ENCODE measurements around the gene THAP9. TPM values are rescaled to one million over a fixed set of nuclear protein-coding genes. Genes with fewer than 3 reads are reported as not detected.

Gene THAP9
- total and polyA plus RNA-seq, 7 experiments from 2014 or later, result 1.7 to 4.9 (median 3.8) TPM

- H3K36me3 Mint-ChIP-seq, result peaks cover 7 to 57% (median 35%) of the 10 kb centered on the region in 5 donors
- peaks cover 13 to 19% of the 10 kb centered on the region in 2 donors for H3K4me1 ChIP-seq (ENCODE audit: control insufficient read depth in 2 of 2, insufficient read depth in 2 of 2, low read length in 2 of 2)
- no peaks in the 10 kb centered on the region for H3K27me3 Mint-ChIP-seq
- H3K36me3 ChIP-seq (ENCODE audit: control insufficient read depth in 2 of 3, insufficient read depth in 3 of 3, low read length in 3 of 3), result peaks cover 3 to 59% (median 28%) of the 10 kb centered on the region in 3 experiments
- CTCF ChIA-PET, result no interaction called here
- H3K4me3 Mint-ChIP-seq, result no peak overlapping the region
- DNase-seq (no peak), ATAC-seq (no peak)
- no peaks in the 10 kb centered on the region for H3K9me3 Mint-ChIP-seq
- H3K27ac Mint-ChIP-seq, result peak overlapping the region in 1 of 9 donors; percentile 63
- POLR2A ChIA-PET, result interaction anchor here (1.0 kb wide), 1 partner anchor 32 kb away, joined by 3 read pairs; the partner anchor contains the start of gene THAP9
- intact Hi-C loops (cut with micrococcal nuclease), result loop anchor here in 1 of 2 donors (10.0 kb wide), 1 partner anchor 494 kb away; the partner anchor contains the start of gene HNRNPD
- H3K27ac ChIP-seq (ENCODE audit: low read depth, low read length), result no peak overlapping the region
- peaks cover 17 to 39% (median 31%) of the 10 kb centered on the region in 7 donors for H3K4me1 Mint-ChIP-seq
- H3K9me3 ChIP-seq (ENCODE audit: control insufficient read depth in 2 of 3, low read length in 3 of 3), result no peaks in the 10 kb centered on the region
- H3K4me3 ChIP-seq (ENCODE audit: low read length), result no peak overlapping the region
- no peaks in the 10 kb centered on the region for H3K27me3 ChIP-seq (ENCODE audit: control insufficient read depth in 2 of 2, insufficient read depth in 2 of 2, low read length in 2 of 2)
Observed at GRCh38 chr4:82868572-82868971, 32.0 kb upstream of the THAP9 start.

DNA sequence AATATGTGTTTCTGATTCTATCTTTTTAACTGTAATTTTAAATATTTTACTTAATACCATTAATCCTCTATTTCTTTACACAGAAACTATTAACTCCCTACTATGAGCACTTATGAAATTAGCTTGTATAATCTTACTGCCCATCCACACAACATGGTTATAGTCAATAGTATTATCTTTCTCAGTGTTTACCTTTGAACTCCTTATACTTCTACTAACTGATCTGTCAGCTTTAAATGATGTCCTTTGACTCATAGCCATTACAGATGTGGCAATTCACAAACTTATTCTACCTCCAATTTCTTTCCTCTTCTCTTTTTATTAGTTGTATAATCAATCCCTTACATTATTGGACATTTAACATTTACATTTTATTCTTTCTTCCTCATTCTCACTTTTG lies 15.1 kb upstream of the THAP9 start:
- H3K27ac Mint-ChIP-seq, result peak overlapping the region in 5 of 9 donors; percentile 1 to 38 (median 6)
- POLR2A ChIA-PET, result interaction anchor here (0.6 to 1.7 kb wide), 4 partner anchors 17 to 59 kb away, joined by 3 to 6 read pairs (median 4); no protein-coding TSS in a partner anchor

DNA sequence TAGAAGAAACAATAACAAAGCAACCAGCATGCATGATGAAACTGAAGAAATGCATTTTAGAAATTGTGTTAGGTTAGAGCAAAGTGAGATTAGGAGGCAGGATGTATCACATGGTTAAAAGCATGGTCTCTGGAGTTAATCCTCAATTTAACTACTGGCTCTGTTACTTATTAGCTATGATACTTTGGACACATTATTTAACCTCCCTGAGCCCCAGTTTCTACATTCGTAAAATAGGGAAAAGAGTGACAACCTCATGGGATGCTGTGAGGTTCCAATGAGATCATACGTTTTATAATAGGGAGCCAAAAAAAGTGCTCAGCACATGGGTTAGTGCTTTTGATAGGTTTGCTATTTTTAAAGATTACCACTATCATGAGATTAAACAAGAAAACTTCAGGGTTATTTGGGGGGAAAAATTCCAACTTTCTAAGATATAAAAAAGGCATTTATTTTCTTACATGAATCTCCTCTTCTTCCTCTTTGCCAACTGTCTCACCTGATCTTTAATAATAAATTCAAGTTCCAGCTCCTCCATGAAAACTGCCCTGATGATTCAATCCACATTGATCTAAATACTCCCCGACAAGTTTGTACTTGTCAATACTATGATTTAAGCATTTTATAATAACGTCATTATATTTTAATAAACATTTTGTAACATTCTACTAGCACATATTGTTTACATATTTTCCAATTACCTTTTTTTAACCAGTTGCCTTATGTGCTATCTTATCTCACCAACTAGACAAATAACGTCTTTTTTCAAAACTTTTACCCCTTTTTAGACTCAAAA lies 14.2 kb upstream of the THAP9 start:
- Histone ChIP-seq H3K36me3 (ENCODE audit: control insufficient read depth in 2 of 3, insufficient read depth in 3 of 3, low read length in 3 of 3) (peaks cover 0 to 7% (median 0%) of the 10 kb centered on the region in 3 experiments), H3K27me3 (ENCODE audit: control insufficient read depth in 2 of 2, insufficient read depth in 2 of 2, low read length in 2 of 2) (no peaks in the 10 kb centered on the region), H3K4me3 (ENCODE audit: low read length) (no peak overlapping the region), H3K27ac (ENCODE audit: low read depth, low read length) (no peak overlapping the region), H3K4me1 (ENCODE audit: control insufficient read depth in 2 of 2, insufficient read depth in 2 of 2, low read length in 2 of 2) (peaks cover 7 to 11% of the 10 kb centered on the region in 2 donors), H3K9me3 (ENCODE audit: control insufficient read depth in 2 of 3, low read length in 3 of 3) (no peaks in the 10 kb centered on the region)
- CTCF ChIA-PET, result interaction anchor here (1.4 kb wide), 1 partner anchor 33 kb away, joined by 3 read pairs; no protein-coding TSS in a partner anchor
- no peak for ATAC-seq
- peaks cover 0 to 2% (median 0%) of the 10 kb centered on the region in 11 donors for H3K9me3 Mint-ChIP-seq
- intact Hi-C loops (cut with micrococcal nuclease), result no loop called here
- POLR2A ChIA-PET, result interaction anchor here (0.5 to 1.7 kb wide), 8 partner anchors 10 to 515 kb away, joined by 3 to 6 read pairs (median 3); partner anchors contain the start of gene COPS4
- peak overlapping the region in 1 of 10 donors; percentile 2 for H3K4me3 Mint-ChIP-seq
- DNase-seq, result no peak
- H3K36me3 Mint-ChIP-seq, result peaks cover 0 to 18% (median 12%) of the 10 kb centered on the region in 5 donors
- H3K27me3 Mint-ChIP-seq, result no peaks in the 10 kb centered on the region
- peak overlapping the region in 3 of 9 donors; percentile 1 to 6 (median 5) for H3K27ac Mint-ChIP-seq
- H3K4me1 Mint-ChIP-seq, result peaks cover 31 to 69% (median 60%) of the 10 kb centered on the region in 7 donors

More for the DNA sequence above, 15.1 kb upstream of the THAP9 start:
- Mint-ChIP-seq H3K9me3 (peaks cover 0 to 2% (median 0%) of the 10 kb centered on the region in 11 donors), H3K36me3 (peaks cover 0 to 19% (median 12%) of the 10 kb centered on the region in 5 donors), H3K27me3 (no peaks in the 10 kb centered on the region), H3K4me1 (peaks cover 35 to 71% (median 62%) of the 10 kb centered on the region in 7 donors), H3K4me3 (peak overlapping the region in 2 of 10 donors; percentile 2 to 7)
- no peak for ATAC-seq
- CTCF ChIA-PET, result interaction anchor here (0.6 to 1.4 kb wide), 3 partner anchors 32 to 607 kb away, joined by 3 read pairs; no protein-coding TSS in a partner anchor
- intact Hi-C loops (cut with micrococcal nuclease), result no loop called here
- Histone ChIP-seq H3K27me3 (ENCODE audit: control insufficient read depth in 2 of 2, insufficient read depth in 2 of 2, low read length in 2 of 2) (no peaks in the 10 kb centered on the region), H3K4me3 (ENCODE audit: low read length) (no peak overlapping the region), H3K36me3 (ENCODE audit: control insufficient read depth in 2 of 3, insufficient read depth in 3 of 3, low read length in 3 of 3) (peaks cover 0 to 5% (median 0%) of the 10 kb centered on the region in 3 experiments), H3K27ac (ENCODE audit: low read depth, low read length) (no peak overlapping the region), H3K9me3 (ENCODE audit: control insufficient read depth in 2 of 3, low read length in 3 of 3) (no peaks in the 10 kb centered on the region), H3K4me1 (ENCODE audit: control insufficient read depth in 2 of 2, insufficient read depth in 2 of 2, low read length in 2 of 2) (peaks cover 7 to 11% of the 10 kb centered on the region in 2 donors)
- DNase-seq, result no peak

DNA sequence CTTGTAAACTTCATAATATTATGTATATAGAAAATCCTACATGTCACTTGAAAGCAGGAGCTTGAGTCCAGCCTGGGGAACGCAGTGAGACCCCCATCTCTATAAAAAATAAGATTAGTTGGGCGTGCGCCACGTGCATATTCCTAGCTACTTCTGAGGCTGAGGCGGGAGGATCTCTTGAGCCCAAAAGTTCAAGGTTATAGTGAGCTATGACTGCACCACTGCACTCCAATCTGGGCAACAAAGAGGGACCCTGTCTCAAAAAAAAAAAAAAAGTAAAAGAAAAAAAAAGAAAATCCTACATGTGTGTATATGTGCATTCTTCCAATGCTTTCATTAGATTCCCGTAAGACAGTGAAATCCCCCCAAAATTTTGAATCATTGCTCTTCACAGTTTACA lies 11.2 kb upstream of the THAP9 start:
- Mint-ChIP-seq H3K27me3 (no peaks in the 10 kb centered on the region), H3K9me3 (peaks cover 0 to 2% (median 0%) of the 10 kb centered on the region in 11 donors), H3K4me3 (peak overlapping the region; percentile 86 to 96 (median 93)), H3K27ac (peak overlapping the region in 8 of 9 donors; percentile 9 to 99 (median 97)), H3K36me3 (peaks cover 1 to 18% (median 4%) of the 10 kb centered on the region in 5 donors), H3K4me1 (peaks cover 30 to 67% (median 55%) of the 10 kb centered on the region in 7 donors)
- ATAC-seq (no peak), DNase-seq (no peak)
- intact Hi-C loops (cut with micrococcal nuclease), result no loop called here
- POLR2A ChIA-PET, result interaction anchor here (0.6 to 3.1 kb wide), 8 partner anchors 11 to 460 kb away, joined by 3 to 26 read pairs (median 4); partner anchors contain the start of genes COPS4 and THAP9
- H3K4me1 ChIP-seq (ENCODE audit: control insufficient read depth in 2 of 2, insufficient read depth in 2 of 2, low read length in 2 of 2), result peaks cover 11 to 12% of the 10 kb centered on the region in 2 donors
- CTCF ChIA-PET, result interaction anchor here (0.5 to 0.8 kb wide), 2 partner anchors 11 to 82 kb away, joined by 3 to 6 read pairs; partner anchors contain the start of gene THAP9
- no peaks in the 10 kb centered on the region for H3K9me3 ChIP-seq (ENCODE audit: control insufficient read depth in 2 of 3, low read length in 3 of 3)
- H3K36me3 ChIP-seq (ENCODE audit: control insufficient read depth in 2 of 3, insufficient read depth in 3 of 3, low read length in 3 of 3), result peaks cover 0 to 14% (median 0%) of the 10 kb centered on the region in 3 experiments
- H3K27ac ChIP-seq (ENCODE audit: low read depth, low read length), result no peak overlapping the region
- H3K27me3 ChIP-seq (ENCODE audit: control insufficient read depth in 2 of 2, insufficient read depth in 2 of 2, low read length in 2 of 2), result no peaks in the 10 kb centered on the region
- H3K4me3 ChIP-seq (ENCODE audit: low read length), result peak overlapping the region; percentile 96

DNA sequence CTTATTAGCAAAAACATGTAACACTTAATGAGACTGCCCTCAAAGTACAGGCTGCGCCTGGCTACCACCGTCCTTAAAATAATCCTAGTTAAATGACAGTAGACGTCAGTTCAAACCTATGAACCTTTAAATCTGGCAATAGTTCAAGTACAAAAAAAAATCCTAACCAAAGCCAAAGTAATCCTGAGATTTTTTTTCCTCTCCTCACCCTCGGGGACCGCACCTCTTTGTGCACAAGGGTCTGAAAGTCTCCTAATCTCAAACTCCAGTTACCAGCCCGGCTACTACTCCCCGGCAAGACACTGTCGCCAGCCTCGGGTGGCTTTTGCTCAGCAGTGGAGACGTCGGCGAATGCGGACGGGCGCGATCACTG lies 10.0 kb upstream of the THAP9 start:
- H3K27me3 Mint-ChIP-seq, result no peaks in the 10 kb centered on the region
- H3K36me3 Mint-ChIP-seq, result peaks cover 5 to 23% (median 7%) of the 10 kb centered on the region in 5 donors
- DNase-seq, result no peak
- ChIA-PET CTCF (no interaction called here), POLR2A (interaction anchor here (0.9 to 3.1 kb wide), 4 partner anchors 9 to 145 kb away, joined by 3 to 26 read pairs (median 6); partner anchors contain the start of genes COPS4 and THAP9)
- peak overlapping the region; percentile 96 for H3K4me3 ChIP-seq (ENCODE audit: low read length)
- no peaks in the 10 kb centered on the region for H3K9me3 ChIP-seq (ENCODE audit: control insufficient read depth in 2 of 3, low read length in 3 of 3)
- no peaks in the 10 kb centered on the region for H3K27me3 ChIP-seq (ENCODE audit: control insufficient read depth in 2 of 2, insufficient read depth in 2 of 2, low read length in 2 of 2)
- intact Hi-C loops (cut with micrococcal nuclease), result loop anchor here (2.0 to 5.0 kb wide), 6 partner anchors 14 to 1418 kb away; partner anchors contain the start of genes ABRAXAS1 (in 1 of the 2), COQ2 (in 1 of the 2) and RASGEF1B (in 1 of the 2)
- peak overlapping the region; percentile 92 to 99 (median 97) for H3K27ac Mint-ChIP-seq
- no peak for ATAC-seq
- H3K4me1 Mint-ChIP-seq, result peaks cover 24 to 55% (median 43%) of the 10 kb centered on the region in 7 donors
- H3K36me3 ChIP-seq (ENCODE audit: control insufficient read depth in 2 of 3, insufficient read depth in 3 of 3, low read length in 3 of 3), result peaks cover 0 to 22% (median 0%) of the 10 kb centered on the region in 3 experiments
- H3K4me3 Mint-ChIP-seq, result peak overlapping the region; percentile 86 to 96 (median 93)
- peak overlapping the region; percentile 99 for H3K27ac ChIP-seq (ENCODE audit: low read depth, low read length)
- H3K9me3 Mint-ChIP-seq, result peaks cover 0 to 2% (median 0%) of the 10 kb centered on the region in 11 donors
- peaks cover 11 to 12% of the 10 kb centered on the region in 2 donors for H3K4me1 ChIP-seq (ENCODE audit: control insufficient read depth in 2 of 2, insufficient read depth in 2 of 2, low read length in 2 of 2)

Measured in naive thymus-derived CD4-positive, alpha-beta T cell (primary cell).